ENCODE measurements around the gene CDK1.
"Not testable (repeated sequence)": the region's sequence is repeated elsewhere in the genome, so short reads cannot be mapped to it uniquely, and the experiment has no call there.

Gene CDK1

GRCh38 chr10:60818134-60818770 is 40.0 kb downstream of the CDK1 start:
- Mint-ChIP-seq H3K9me3 (no peaks in the 10 kb centered on the region), H3K27me3 (no peaks in the 10 kb centered on the region), H3K27ac (no peak overlapping the region), H3K4me3 (no peak overlapping the region), H3K36me3 (no peaks in the 10 kb centered on the region), H3K4me1 (peaks cover 5% of the 10 kb centered on the region)
- ATAC-seq = no peak

DNA sequence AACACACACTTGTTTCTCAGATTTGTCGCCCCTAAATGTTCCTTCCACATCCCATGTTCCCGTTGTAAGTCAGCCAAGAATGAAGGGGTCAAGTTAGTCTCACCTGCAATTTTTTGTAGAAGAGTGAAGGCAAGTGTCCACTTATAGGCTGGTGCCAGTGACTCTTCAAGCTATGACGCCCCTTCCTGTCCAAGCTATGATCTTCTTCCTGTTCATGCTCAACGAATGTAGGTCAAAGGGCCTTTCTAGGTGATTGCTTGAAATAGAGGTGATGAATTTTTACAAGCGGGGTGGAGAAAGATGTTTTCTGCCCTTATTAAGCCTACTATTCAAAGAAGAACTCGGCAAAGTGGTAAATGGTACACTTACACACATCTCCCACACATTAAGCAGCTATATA is 41.0 kb downstream of the CDK1 start:
- ATAC-seq = no peak
- H3K4me1 Mint-ChIP-seq = peaks cover 5% of the 10 kb centered on the region
- no peaks in the 10 kb centered on the region for H3K9me3 Mint-ChIP-seq
- H3K4me3 Mint-ChIP-seq = no peak overlapping the region
- no peak overlapping the region for H3K27ac Mint-ChIP-seq
- H3K27me3 Mint-ChIP-seq = no peaks in the 10 kb centered on the region
- H3K36me3 Mint-ChIP-seq = no peaks in the 10 kb centered on the region

DNA sequence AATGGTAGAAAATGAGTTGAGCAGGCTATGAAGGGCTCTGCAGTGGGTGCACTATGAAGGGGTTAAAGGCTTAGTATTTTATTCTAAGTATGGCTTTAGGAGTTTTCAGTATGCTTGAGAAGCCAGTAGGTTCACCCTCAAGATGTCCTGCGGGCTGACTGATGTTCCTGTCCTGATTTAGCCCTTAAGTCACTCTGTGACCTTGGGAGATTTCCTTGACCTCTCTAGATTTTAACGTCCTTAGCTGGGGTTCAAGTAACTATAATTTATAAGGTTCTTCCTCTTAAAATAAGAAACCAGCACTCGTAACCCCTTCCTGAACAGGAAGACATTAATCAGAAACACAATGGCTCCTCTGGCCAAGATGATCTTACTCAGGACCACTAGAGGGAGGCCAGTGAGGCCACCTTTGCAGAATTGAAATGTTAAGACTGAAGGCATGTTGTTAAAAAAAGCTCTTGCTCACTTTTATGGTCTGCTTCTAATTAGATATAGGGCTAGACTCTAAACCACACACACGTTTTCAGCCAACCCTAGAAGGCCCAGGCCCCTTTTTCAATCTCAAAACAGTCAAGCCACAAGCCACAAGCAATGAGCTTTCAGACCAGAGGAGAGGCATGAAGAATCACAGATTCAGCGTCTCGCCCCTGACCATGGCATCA is 41.9 kb downstream of the CDK1 start:
- H3K4me1 Mint-ChIP-seq = peaks cover 5% of the 10 kb centered on the region
- H3K9me3 Mint-ChIP-seq = no peaks in the 10 kb centered on the region
- no peak overlapping the region for H3K27ac Mint-ChIP-seq
- no peaks in the 10 kb centered on the region for H3K36me3 Mint-ChIP-seq
- H3K27me3 Mint-ChIP-seq = no peaks in the 10 kb centered on the region
- no peak overlapping the region for H3K4me3 Mint-ChIP-seq
- peak; percentile 32 for ATAC-seq

DNA sequence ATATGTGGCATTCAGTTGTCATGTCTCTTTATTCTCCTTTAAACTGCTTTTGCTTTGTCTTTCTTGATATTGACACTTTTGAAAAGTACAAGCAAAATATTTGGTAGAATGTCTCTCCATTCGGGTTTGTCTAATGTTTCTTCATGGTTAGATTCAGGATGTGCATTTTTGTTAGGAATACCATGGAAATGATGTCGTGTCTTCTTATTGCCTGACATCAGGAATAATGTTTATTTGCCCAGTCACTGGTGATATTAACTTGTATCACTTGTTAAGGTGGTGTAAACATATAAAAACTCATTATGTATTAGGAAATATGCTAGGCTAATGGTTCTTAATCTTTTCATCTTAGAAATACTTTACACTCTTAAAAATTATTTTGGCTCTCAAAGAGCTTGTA is 43.4 kb downstream of the CDK1 start:
- H3K9me3 Mint-ChIP-seq = no peaks in the 10 kb centered on the region
- peaks cover 5% of the 10 kb centered on the region for H3K4me1 Mint-ChIP-seq
- no peak for ATAC-seq

DNA sequence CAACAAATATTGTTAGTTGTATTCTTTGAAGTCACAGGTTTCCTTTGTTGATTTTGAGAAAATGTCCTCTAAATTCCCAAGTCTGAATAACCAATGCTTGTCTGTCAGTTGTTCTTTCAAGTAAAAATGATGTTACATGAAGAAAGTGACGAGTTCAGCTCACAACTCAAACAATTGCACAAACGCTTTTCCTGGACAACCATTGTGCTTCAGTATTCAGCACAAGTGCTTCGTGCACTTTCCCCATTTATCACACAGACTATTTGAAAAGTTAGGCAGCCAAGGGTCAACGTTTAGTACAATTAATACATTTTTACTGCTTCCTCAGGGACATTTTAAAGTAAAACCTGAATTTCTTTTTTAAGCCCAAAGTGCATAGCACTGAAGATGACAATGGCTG is 44.5 kb downstream of the CDK1 start:
- H3K27ac Mint-ChIP-seq = no peak overlapping the region
- no peak overlapping the region for H3K4me3 Mint-ChIP-seq
- H3K36me3 Mint-ChIP-seq = no peaks in the 10 kb centered on the region
- no peaks in the 10 kb centered on the region for H3K9me3 Mint-ChIP-seq
- no peak for ATAC-seq
- H3K4me1 Mint-ChIP-seq = no peaks in the 10 kb centered on the region
- H3K27me3 Mint-ChIP-seq = peaks cover 4% of the 10 kb centered on the region

More for the DNA sequence above, 43.4 kb downstream of the CDK1 start:
- Mint-ChIP-seq H3K27ac (no peak overlapping the region), H3K4me3 (no peak overlapping the region), H3K27me3 (no peaks in the 10 kb centered on the region), H3K36me3 (no peaks in the 10 kb centered on the region)

DNA sequence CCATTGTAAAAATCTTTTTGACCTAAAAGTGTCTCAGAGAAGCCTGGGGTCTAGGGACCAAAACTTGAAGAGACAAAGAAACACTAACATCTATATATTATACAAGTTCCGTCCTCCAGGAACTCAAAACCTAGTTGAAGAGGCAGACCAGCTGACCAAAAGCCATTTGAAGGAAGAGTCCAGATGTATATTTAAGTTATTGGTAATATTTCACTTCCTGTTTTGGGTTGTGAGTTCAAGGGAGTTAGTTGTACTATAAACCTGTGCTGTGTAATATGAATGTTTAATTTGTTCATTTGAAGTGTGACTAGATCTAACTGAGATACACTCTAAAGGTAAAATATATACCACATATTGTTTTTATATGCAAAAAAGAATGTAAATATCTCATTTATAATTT is 45.0 kb downstream of the CDK1 start:
- H3K36me3 Mint-ChIP-seq = no peaks in the 10 kb centered on the region
- H3K9me3 Mint-ChIP-seq = no peaks in the 10 kb centered on the region
- peaks cover 9% of the 10 kb centered on the region for H3K27me3 Mint-ChIP-seq
- ATAC-seq = no peak
- no peaks in the 10 kb centered on the region for H3K4me1 Mint-ChIP-seq
- H3K4me3 Mint-ChIP-seq = no peak overlapping the region
- no peak overlapping the region for H3K27ac Mint-ChIP-seq

DNA sequence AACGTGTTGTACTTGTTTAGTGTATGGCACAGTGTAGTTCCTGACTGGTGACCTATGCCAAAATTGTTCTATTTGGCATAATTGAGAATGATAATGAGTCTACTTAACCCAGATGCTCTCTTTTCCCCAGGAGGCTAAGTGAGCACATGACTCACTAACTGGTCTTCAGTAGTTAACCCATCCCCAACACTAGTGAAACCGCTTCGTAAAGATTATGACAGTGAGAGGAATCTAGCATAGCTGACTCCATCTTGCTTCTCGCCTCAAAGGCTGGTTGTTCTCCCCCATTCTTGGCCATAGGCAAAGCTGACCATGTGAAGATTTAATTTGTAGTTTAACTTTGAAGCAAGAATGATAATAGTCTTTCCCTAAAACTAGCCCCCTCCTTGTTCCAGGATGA is 47.2 kb downstream of the CDK1 start:
- Mint-ChIP-seq H3K27ac (no peak overlapping the region), H3K4me3 (no peak overlapping the region), H3K36me3 (no peaks in the 10 kb centered on the region), H3K9me3 (no peaks in the 10 kb centered on the region), H3K27me3 (peaks cover 17% of the 10 kb centered on the region), H3K4me1 (no peaks in the 10 kb centered on the region)
- no peak for ATAC-seq

GRCh38 chr10:60827791-60828488 is 49.7 kb downstream of the CDK1 start:
- Mint-ChIP-seq H3K4me3 (no peak overlapping the region), H3K4me1 (no peaks in the 10 kb centered on the region), H3K27me3 (peaks cover 17% of the 10 kb centered on the region), H3K27ac (no peak overlapping the region), H3K36me3 (no peaks in the 10 kb centered on the region), H3K9me3 (no peaks in the 10 kb centered on the region)
- no peak for ATAC-seq

GRCh38 chr10:60828489-60828852 is 50.2 kb downstream of the CDK1 start:
- ATAC-seq = no peak
- H3K9me3 Mint-ChIP-seq = no peaks in the 10 kb centered on the region
- H3K36me3 Mint-ChIP-seq = no peaks in the 10 kb centered on the region
- H3K4me3 Mint-ChIP-seq = no peak overlapping the region
- H3K27me3 Mint-ChIP-seq = peaks cover 17% of the 10 kb centered on the region
- H3K4me1 Mint-ChIP-seq = no peaks in the 10 kb centered on the region
- H3K27ac Mint-ChIP-seq = no peak overlapping the region

- H3K27ac Mint-ChIP-seq, ATAC-seq, H3K36me3 Mint-ChIP-seq, H3K4me3 Mint-ChIP-seq, H3K9me3 Mint-ChIP-seq, H3K4me1 Mint-ChIP-seq: not testable (repeated sequence)
- H3K27me3 Mint-ChIP-seq = peaks cover 17% of the 10 kb centered on the region
Observed at GRCh38 chr10:60832136-60832535, 53.9 kb downstream of the CDK1 start.

GRCh38 chr10:60834401-60834800 is 56.1 kb downstream of the CDK1 start:
- Mint-ChIP-seq H3K4me1 (no peaks in the 10 kb centered on the region), H3K27ac (no peak overlapping the region), H3K36me3 (no peaks in the 10 kb centered on the region), H3K4me3 (no peak overlapping the region), H3K27me3 (no peaks in the 10 kb centered on the region), H3K9me3 (no peaks in the 10 kb centered on the region)
- ATAC-seq = no peak

DNA sequence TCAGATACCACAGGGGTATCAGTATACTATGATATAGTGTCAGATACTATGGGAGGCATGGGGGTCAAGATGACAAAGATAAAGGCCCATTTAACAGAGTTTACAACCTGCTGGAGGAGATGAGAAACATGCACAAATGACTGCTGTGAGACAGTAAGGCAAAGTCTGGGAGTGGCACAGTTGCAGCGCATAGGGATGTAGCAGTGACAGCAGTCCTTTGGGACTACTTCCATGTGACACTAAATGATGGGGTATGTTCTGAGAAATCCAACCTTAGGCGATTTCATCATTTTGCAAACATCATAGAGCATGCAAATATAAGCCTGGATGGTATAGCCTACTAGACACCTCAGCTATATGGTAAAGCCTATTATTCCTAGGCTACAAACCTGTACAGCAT is 56.8 kb downstream of the CDK1 start:
- H3K9me3 Mint-ChIP-seq = no peaks in the 10 kb centered on the region
- no peak overlapping the region for H3K27ac Mint-ChIP-seq
- no peaks in the 10 kb centered on the region for H3K4me1 Mint-ChIP-seq
- no peaks in the 10 kb centered on the region for H3K27me3 Mint-ChIP-seq
- no peaks in the 10 kb centered on the region for H3K36me3 Mint-ChIP-seq
- ATAC-seq = peak; percentile 31
- no peak overlapping the region for H3K4me3 Mint-ChIP-seq

DNA sequence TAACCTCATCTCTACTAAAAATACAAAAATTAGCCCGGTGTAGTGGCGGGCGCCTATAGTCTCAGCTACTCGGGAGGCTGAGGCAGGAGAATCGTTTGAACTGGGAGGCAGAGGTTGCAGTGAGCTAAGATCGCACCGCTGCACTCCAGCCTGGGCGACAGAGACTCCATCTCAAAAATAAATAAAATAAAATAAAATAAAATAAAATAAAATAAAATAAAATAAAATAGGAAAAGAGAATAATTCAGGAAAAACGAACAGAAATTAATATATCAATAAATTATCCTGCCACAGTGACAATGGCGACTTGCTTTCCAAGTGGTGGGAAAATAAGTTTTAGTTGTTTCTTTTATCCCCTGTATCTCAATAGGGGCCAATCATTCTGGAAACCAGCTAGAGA is 62.9 kb downstream of the CDK1 start:
- not testable (repeated sequence) for H3K4me1 Mint-ChIP-seq, ATAC-seq, H3K27ac Mint-ChIP-seq, H3K9me3 Mint-ChIP-seq, H3K36me3 Mint-ChIP-seq, H3K27me3 Mint-ChIP-seq, H3K4me3 Mint-ChIP-seq

- no peaks in the 10 kb centered on the region for H3K9me3 Mint-ChIP-seq
- H3K4me1 Mint-ChIP-seq = no peaks in the 10 kb centered on the region
- no peak for ATAC-seq
- no peaks in the 10 kb centered on the region for H3K36me3 Mint-ChIP-seq
- H3K4me3 Mint-ChIP-seq = no peak overlapping the region
- peaks cover 5% of the 10 kb centered on the region for H3K27me3 Mint-ChIP-seq
- no peak overlapping the region for H3K27ac Mint-ChIP-seq
Observed at GRCh38 chr10:60842694-60843093, 64.4 kb downstream of the CDK1 start.
